Retina (tissue), 1 donor: ENCODE data around the gene AUTS2.
A peak's percentile ranks its signal among the peaks of the same experiment; 100 is the strongest.

Experiments used
- DNase-seq: peaks from one replicate; pipeline ENCODE4 v3.0.0-alpha.2; 2016

The AUTS2 gene

DNA sequence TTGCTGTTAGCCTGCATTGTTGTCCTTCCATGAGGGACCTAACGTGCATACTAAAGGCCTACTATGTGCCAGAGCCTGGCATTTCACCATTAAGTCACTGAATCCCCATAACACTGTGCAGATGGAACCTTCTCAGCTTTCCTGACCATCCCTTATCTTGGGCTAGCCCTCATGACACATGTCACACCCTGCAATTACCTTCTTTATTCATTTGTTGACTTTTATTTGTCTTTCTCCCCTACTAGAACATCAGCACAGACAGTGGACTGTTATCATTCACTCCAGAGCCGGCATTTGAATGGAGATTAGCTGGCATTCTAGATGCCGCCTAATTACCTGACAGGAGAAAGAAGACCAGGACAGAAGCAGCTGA is 1062.5 kb downstream of the AUTS2 start:
- no peak for DNase-seq

DNA sequence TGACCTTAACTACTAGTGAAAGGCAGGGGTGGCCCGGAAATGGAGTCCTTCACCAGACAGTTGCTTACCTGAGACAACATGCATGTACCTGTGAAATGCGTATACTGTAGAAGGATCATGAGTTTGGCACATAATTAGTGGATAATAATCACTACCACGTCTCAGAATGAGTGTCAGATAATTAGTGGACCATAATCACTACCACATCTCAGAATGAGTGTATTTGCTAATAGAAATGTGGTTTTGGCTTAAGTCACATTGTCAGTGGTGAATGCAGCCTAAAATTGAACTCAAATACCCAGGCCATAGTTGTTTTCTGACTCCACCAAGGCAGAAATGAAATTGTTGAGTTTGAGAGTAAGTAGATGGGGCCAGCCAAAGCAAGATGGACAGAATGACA is 1065.4 kb downstream of the AUTS2 start:
- DNase-seq: no peak

GRCh38 chr7:70665997-70666396 is 1067.7 kb downstream of the AUTS2 start:
- DNase-seq: no peak

DNA sequence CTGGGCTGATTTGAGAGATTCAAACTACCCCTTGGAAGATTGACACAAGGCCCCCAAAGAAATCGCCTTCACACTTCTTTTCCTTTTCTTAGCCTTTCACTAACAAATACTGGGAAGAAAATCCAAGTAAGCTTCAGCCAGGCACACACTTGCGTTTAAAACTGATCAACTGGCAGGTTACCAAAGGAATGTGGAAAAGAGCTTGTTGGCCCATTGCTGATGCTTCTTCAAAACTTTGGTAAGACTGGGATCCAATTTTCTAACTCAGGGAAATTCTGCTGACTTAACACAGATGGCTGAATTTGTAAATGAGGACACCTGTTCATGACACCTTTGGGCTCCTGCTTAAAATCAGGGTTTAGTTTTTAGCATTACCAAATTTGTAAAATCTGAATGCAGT is 1069.1 kb downstream of the AUTS2 start:
- DNase-seq: no peak

DNA sequence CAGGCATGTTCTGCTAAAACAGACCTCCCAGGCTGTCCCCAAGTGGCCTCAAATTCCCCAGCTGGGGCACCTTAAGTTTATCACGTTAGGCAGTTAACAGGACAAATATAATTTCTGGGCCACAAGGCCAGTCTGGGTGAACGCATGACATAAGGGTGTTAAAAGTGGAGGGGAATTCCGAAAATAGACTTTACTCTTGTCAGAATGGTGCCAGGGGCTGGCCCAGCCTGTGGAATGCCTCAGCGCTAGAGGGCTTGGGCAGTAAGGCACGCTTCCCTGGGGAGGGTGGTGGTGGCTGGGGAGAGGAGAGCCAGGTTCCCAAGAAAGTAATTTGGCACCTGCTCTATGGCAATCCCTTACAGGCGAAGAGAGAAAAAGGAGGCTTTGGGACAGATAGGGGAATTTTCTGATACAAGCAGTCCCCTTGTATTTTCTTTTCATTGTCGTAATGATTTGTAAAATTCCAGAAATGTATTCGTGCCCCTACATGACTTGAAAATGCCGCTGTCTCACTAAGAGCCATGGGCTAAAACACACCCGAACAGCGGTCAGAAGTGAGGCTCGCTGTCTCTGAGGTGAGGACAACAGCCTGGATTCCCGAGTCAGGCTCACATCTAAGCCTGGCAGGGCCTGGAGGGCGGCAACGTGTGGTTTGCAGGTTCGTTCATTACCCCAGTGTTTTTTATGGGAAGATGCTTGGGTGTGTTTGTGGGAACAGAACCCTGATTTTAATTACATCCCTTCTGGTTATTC is 1070.5 kb downstream of the AUTS2 start:
- no peak for DNase-seq

GRCh38 chr7:70669854-70670253 is 1071.6 kb downstream of the AUTS2 start:
- DNase-seq: no peak

- DNase-seq: no peak
Measured at GRCh38 chr7:70670288-70670687, 1072.0 kb downstream of the AUTS2 start.

GRCh38 chr7:70673778-70674570 is 1075.7 kb downstream of the AUTS2 start:
- no peak for DNase-seq

DNA sequence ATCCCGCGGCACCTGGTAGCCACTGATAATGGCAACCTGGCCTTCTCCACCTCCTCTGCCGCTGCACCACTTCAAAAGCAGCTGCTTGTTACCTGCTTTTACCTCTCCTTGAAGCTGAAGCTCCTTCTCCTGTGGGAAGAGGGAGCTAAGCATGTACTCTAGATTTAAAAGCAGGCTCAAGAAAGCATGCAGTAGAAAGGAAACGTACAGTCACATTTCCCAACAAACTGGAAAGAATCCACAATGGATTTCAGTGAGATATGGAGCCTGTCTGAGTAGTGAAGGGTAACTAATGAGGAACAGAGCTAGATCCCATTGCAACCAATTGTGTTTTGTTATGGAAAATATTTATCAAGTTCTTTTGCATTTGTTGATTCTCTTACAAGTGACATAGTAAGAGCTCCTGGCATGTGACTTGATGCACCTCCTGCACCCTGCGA is 1076.3 kb downstream of the AUTS2 start:
- no peak for DNase-seq

GRCh38 chr7:70676243-70676642 is 1078.0 kb downstream of the AUTS2 start:
- no peak for DNase-seq

DNA sequence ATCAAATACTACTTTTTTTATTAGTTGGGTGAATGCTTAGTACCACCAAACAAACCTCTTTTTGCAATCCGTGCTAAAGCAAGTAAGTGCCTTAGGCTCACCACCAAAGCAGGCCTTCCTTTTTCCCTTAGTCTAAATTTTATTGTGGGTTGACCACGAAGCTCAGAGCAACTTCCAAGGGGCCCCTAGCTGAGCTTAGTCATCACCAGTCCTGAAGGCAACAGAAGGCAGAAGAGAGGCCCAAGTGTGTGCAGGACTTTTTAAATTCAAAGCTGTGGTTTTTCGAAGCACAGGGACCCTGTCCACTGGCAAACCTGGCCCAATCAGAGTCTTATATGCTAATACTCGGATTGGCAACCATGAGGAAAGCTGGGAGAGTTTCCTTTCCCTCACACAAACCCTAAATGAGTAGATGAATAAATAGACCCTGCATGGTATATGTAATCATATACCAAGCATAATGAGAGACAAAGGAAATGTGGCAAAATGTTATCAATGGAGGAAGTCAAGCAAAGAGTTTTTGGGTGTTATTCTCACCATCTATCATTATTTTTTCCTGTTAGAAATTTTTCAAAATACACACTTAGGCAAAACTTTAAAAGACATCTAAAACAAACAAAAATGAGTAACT is 1080.5 kb downstream of the AUTS2 start:
- DNase-seq: no peak

- DNase-seq: no peak
Measured at GRCh38 chr7:70679661-70680060, 1081.4 kb downstream of the AUTS2 start.

- DNase-seq: no peak
Measured at GRCh38 chr7:70680306-70680705, 1082.0 kb downstream of the AUTS2 start.

GRCh38 chr7:70680743-70681468 is 1082.6 kb downstream of the AUTS2 start:
- DNase-seq: no peak

DNA sequence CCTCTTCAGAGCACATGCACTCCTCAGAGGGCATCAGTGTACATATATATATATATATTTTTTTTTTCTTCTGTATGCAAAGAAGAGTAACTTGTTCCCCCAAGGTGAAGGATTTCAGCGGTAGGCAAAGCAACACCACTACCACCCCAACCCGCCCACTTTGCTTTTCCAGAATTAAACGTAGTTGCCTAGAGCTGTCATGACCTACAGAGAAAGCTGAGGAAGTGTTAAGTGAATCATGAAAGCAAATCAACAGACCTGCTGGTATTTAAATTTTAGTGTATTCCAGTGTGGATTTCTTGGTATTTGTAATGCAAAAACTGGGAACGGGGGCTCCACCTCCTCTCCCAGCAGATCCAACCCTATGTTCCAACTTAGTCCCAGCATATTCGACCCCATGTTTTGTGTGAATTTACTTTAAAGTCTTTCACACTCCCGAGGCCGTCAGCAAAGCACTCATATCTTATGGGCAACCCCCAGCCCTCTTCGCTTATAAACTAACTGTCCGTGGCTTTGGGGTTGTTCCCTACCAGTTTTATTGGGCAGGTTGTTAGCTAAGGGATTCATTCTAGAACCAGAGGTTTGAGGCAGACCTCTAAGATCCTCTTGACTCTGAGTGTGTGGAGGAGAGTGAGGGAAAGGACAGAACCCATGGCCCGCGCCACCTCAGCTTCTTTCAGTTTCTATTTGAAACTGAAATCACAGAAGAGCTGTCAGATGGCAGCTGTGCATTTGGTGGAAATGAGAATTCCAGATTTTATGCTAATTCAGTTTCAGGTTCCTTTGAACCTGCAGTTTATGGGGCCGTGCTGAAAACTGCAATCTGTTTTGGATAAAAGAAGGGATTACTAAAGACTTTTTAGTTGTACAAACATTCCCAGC is 1083.4 kb downstream of the AUTS2 start:
- no peak for DNase-seq

DNA sequence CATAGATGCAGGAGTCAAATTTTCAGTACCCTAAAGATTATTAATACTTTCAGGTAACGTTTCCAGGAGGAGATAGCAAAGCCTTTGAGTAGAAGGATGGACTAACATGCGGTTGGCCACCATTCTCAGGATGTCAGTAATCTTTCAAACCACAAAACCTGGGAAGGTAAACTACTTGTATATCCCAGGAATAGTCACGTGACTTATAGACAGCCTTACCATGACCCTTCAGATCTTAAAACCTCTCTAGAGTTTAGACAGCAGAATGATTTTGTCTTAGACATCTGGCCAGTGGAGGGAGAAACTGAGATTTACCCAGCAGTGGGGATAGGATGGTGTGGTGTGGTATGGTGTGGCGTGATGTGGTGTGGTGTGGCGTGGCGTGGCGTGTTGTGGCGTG is 1085.9 kb downstream of the AUTS2 start:
- DNase-seq: no peak

DNA sequence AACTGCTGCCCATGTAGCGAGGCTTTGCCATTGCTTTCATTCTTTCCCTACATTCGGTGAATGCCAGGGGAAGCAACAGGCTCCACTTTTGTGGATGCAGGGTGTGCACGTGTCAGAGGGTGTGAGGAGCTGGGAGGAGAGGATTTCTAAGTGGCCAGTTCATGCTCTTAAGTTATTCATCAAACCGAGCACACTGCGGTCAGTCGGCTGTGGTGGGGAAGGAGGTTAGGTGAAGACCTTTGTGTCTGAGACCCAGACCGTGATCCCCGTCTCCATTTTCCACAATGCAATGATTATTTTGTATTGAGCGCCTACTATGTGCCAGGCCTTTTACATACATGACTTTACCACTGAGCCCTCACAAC is 1095.0 kb downstream of the AUTS2 start:
- DNase-seq: no peak

DNA sequence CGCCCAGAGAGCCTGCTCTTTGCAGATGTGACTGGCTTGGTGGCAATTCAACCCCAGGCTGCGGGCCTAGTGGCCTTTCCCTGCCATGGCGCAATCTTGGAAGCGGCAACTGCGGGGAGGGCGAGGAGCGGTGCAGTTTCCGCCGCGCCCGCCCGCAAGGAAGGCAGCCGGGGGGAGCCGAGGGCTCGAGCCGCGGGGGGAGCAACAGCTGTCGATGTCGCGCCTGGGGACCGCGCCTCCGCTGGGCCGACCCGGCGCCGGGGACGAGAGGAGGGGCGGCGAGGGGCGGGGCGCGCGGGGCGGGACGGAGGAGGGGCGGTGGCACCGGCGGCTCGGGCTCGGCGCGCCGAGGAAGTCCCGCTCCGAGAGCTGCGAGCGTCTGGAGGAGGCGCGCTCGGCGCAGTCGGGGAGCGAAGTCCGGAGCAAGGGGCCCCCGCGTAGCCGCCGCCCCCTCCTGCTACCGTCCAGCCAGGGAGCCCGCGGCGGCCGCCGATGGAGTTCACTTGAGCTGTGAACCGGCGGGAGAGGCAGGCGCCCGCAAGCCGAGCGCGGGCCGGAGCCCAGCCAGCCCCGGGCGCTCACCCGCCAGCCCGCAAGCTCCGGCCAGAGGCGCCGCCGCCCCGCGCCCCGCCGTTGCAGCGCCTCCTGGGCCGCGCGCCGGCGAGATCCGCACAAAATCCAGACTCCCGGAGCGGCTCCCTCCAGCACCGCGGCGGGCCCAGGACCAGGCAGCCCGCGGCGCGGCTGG is 1095.6 kb downstream of the AUTS2 start:
- DNase-seq: peak; percentile 87

DNA sequence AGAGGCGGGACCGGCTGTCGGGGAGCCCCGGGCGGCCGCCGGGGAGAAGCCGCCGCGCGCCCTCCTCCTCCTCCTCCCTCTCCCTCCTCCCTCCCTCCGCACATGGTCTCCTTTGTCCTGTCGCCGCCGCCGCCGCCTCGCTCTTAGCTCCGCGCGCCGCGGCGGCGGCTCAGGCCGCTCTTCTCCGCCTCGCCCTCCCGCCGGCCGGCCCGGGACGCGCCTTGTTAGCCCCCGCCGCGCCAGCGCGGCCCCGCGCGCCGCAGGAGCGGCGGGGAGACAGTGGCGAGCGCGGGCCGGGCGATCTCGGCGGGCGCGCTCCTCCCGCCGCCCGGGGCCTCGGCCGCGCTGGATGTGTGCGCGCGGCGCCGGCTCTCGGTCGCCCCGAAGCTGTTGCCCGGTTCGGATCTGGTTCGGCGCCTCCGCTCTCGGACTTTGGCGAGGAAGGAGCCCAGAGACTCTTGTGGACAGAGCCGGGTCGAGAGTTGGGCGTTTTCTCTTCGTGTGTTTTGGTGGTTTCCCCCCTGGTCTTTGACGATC is 1096.2 kb downstream of the AUTS2 start:
- DNase-seq: no peak

- DNase-seq: peak; percentile 83
Measured at GRCh38 chr7:70694971-70695794, 1096.9 kb downstream of the AUTS2 start.

GRCh38 chr7:70695795-70696083 is 1097.5 kb downstream of the AUTS2 start:
- DNase-seq: no peak
